DMS53 treated with DMSO at 0.1 percent for 48 hours (cell line): ENCODE measurements around the gene IL36G.

Source experiments
- DNase-seq: peaks from one replicate; lab custom pipeline; 2025; ENCODE audit not compliant: unreplicated experiment; lab: John Stamatoyannopoulos, UW

The IL36G gene

DNA sequence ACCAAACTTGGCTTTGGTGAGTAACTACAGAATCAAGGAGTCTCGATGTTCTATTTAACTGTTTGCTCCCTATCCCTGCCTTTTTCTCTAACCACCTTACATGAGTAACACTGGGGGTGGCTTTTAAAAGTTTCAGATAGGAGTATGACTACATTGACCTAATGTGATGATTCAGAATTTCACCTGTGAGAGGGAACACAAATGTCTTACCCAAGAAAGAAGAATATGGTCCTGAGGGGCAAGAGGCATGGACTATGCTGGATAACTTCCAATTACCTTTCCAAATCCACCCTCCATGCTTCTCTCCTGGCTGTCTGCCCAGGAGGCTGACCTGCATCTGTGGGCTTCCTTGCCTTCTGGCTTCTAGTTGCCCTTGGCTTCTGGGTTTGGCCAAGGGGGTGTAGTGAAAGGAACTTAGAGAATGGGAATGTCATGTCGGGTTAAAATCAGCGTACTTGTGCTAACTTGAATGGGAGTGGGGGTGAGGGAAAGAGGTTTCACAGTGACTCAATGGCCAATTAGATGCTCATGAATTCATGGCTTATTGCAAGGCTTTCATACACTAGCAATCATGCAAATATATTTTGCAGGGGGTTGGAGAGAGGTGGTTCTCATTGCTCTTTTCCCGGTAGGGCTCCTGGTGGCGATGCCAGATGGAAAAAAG lies 5.3 kb upstream of the IL36G start:
- no peak for DNase-seq

GRCh38 chr2:112973156-112973555 lies 4.7 kb upstream of the IL36G start:
- DNase-seq, result peak; percentile 33

DNA sequence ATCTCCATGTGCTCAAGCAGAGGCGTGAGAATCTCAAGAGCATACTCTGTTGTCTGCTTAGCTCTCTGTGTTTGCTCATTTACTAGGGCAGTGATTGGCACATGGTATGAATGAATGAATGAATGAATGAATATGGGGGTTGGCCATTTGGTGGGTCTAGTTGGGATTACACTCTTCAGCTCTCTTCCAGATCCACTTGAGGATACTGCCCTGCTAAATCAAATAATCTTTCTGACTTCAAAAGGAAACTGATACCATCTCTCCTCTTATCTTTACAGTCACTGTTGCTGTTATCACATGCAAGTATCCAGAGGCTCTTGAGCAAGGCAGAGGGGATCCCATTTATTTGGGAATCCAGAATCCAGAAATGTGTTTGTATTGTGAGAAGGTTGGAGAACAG lies 1.9 kb downstream of the IL36G start:
- no peak for DNase-seq

DNA sequence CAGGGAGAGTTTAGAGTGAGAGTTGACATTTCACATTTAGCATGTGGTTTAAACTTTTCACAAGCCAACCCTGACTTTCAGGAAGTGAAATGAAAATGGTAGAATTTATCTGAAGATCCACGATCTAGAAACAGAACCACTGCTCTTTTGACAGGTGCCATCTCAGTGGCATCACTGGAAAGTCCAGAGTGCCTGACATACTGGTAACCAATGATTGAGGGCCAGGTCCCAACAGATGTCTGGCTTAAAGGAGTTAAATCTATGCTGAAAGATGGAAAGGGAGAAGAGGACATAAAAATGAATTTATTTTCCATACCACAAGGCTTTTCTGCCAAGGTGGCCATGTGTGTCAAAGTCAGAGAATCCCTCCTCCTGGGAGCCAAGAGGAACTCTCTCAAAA lies 2.7 kb downstream of the IL36G start:
- DNase-seq, result no peak

- no peak for DNase-seq
Observed at GRCh38 chr2:112985090-112985489, 7.3 kb downstream of the IL36G start.

DNA sequence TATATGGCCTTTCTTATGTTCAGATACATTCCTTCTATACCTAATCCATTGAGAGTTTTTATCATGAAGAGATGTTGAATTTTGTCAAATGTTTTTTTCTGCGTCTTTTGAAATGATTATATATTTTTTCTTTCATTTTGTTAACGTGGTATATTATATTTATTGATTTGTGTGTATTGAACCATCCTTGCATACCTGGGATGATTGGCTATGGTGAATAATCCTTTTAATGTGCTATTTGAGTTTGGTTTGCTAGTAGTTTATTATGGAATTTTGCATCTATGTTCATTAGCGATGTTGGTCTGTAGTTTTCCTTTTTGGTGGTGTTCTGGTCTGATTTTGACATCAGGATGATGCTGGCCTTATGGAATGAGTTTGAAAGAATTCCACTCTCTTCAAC lies 11.8 kb downstream of the IL36G start:
- DNase-seq, result no peak

GRCh38 chr2:112993831-112994230 lies 16.0 kb downstream of the IL36G start:
- peak; percentile 35 for DNase-seq

DNA sequence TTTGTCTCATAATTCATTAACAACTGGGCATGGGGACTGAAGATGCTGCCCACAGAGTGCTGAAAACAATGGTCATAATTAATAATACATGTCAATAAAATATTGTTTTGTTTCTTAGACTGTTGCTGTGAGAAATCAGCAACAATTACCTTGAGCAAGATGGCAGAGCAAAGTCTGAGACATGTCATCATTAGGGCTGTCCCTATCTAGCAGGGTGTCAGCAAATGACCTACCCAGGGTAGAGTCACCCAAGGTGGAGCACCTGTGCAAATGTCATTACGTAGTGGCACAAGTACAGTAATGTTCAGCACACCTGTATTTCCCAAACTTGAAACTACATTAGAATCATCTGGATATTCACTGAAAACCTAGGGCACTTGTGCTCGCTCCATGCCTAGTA lies 16.8 kb downstream of the IL36G start:
- DNase-seq, result no peak

DNA sequence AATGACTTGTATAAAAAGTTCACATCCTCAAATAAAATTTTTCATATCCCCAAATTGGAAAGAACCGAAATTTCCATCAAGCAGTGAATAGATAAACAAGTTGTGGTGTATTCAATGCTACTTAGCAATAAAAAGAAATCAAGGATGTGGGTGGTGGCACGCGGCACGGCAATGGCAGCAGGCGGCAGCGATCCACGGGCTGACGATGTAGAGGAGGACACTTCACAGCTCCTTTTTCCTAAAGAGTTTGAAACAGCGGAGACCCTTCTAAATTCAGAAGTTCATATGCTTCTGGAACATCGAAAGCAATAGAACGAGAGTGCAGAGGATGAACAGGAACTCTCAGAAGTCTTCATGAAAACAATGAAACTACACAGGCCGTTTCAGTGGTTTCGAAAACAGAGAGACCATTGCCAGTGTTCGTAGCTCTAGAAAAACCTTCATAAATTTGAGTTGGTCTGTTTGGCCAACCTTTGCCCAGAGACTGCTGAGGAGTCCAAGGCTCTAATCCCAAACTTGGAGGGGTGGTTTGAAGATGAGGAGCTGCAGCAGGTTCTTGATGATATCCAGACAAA lies 17.6 kb downstream of the IL36G start:
- no peak for DNase-seq

DNA sequence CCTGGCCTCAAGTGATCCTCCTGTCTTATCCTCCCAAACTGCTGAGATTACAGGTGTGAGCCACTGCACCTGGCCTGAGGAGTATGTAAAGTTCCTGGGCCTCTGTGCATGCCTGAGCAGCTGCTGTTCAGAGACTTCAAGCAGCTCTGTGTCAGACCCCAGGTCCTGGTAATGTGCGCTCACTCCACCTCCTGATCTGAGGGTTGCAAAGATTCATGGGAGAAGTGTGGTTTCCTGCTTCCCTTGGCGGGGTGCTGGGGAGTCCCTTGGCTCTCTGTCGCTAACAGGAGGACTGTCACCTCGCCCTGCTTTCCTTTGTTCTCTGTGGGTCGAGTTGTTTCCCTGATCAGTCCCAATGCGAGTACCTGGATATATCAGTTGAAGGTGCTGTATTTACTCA lies 18.8 kb downstream of the IL36G start:
- DNase-seq, result no peak

DNA sequence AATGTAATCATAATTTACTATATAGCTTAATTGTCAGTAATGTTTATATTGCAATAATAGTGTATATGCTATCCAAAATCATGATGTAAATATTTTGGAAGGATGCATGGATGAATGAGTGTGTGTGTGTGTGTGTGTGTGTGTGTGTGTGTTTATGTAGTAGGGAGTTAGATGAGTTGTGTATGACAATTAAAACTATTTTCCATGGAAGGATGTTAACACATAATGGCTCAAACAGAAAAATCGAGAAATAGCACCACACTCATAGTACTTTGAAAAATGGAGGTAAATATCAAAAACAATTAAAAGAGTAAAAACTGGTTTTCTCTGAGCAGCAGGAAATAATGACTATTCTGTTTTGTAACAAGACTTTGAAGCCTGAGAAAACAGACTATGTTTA lies 19.3 kb downstream of the IL36G start:
- no peak for DNase-seq

DNA sequence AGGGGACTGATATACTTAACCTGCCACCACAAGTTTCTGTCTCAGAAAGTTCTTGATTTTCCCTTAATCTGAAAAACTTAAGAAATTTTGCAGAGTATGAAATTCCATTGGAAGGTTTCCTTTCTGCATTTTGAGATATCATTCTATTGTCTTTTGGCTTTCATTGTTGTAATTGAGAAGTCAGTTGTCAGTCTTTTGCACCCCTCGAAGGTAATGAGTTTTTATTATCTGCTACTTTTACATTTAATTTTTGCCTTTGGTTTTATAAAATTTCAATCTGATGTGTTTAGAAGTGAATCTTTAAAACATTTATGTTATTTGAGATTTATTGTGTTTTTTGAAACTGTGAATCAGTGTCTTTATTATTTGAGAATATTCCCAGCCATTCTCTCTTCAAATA lies 22.6 kb downstream of the IL36G start:
- DNase-seq, result no peak

GRCh38 chr2:113002677-113003076 lies 24.9 kb downstream of the IL36G start:
- no peak for DNase-seq

DNA sequence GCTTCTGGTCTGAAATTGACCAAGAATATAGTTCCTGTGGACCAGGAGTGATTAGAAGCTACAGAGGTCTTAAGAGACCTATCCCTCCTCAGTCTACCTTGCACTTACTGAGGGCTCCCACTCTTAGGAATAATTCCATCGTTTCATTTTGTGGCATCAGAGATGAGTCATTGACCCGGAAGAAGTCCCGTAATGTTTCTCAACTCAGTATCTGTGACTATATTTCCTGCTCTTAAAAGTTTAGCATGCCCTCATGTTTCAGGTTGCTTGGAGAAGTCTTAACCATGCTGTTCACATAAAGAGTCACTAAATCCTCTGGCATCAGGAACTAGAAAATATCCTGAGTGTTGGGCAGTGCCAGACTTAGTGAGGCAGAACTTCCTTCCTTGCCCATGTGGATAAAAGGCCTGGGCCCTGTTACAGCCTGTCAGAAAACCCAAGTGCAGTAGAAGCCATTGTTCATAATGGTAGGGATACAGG lies 27.3 kb downstream of the IL36G start, which contains the start of gene IL36A:
IL36A (plus strand) TSS at position 430 of the 480 bp plus-strand sequence. CDS start 413 bp downstream, outside the sequence.
- DNase-seq, result no peak

GRCh38 chr2:113007250-113007649 lies 29.4 kb downstream of the IL36G start:
- DNase-seq, result no peak

- no peak for DNase-seq
Observed at GRCh38 chr2:113009622-113010021, 31.8 kb downstream of the IL36G start.

DNA sequence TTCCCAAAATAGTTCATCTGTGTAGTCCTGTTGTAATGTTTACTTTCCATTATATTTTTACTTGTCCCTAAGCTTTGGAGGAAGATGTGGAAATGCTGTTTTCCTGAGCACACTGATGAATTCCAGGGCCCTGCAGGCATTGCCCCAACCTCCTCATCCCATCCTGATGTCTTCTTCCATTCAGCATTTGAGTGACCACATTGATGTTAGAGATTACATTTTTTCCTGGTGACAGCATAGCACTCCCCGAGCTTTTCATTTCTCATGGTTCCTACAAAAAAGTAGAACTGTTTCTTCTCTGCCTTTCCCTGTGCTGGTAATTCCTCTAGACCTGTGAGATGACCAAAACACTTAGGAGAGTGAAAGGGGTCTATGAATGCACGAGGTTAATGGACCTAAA lies 32.3 kb downstream of the IL36G start:
- no peak for DNase-seq

GRCh38 chr2:113011108-113011507 lies 33.3 kb downstream of the IL36G start:
- no peak for DNase-seq

- no peak for DNase-seq
Observed at GRCh38 chr2:113012436-113013335, 34.9 kb downstream of the IL36G start.

- DNase-seq, result no peak
Observed at GRCh38 chr2:113013336-113013661, 35.5 kb downstream of the IL36G start.

DNA sequence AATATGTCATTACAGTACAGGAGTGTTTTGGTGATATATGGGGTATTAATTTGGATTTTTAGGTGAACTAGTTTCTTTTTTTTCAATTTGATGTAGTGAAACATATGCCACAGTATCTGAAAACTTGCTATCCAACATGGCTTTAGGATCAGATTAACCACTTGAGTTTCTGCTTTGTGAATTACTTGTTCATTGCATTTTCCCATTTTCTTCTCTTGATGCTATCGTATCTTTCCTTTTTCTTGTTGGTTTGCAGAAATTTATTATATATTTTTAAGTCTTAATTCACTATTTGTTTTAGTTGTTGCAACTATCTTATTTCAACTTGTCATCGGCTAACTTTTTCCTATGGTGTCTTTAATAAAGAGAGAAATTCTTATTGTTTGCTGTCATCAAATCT lies 36.3 kb downstream of the IL36G start:
- no peak for DNase-seq

DNA sequence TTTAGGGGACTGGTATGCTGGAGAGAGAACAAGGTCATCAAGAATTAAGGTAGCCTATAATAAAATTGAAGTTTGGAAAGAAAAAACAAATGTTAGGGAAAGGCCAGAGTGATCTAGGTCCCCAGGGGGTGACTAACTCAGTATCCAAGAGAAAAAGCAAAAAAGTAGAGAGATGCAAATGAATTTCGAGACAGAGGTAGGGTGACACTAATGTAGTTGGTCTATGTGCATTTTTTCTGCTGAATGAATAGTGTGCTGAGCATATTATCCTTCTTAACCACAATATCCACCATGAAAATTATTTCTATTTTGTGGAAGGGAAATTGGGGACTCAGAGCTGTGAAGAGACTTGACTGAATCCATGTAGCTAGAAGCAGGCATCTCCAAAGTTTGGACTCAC lies 37.2 kb downstream of the IL36G start:
- DNase-seq, result no peak
